Erythroblast (primary cell): ENCODE results near the gene ERCC3.

Source experiments
- GATA1 ChIP-seq: IDR thresholded peaks from 2 replicates; pipeline ENCODE4 v1.6.1; 2011; ENCODE audit warnings: low read depth, mild to moderate bottlenecking, control low read depth, low read length, moderate library complexity
- POLR2A ChIP-seq: IDR thresholded peaks from 2 replicates; pipeline ENCODE4 v1.6.1; 2011; ENCODE audit warnings: mild to moderate bottlenecking, low read length

DNA sequence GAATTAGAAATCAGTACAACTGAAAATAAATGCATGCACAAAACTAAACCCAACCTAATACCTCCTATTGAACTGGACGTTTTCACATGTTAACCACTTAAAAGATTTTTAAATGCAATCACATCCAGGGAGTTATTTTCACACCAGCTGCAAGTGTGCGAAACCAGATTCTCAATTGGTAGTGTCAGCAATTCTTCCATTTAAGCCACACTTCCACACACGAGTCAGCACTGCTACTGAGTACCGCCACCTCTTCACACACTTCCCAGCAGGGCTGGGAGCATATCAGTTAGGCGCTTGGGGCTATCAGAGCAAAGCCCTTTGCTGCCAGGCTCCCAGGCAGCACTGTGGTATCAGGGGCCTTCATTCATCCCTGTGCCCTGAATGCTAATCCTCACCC is 14.2 kb downstream of the ERCC3 start:
- TF ChIP-seq POLR2A = no peak
- TF ChIP-seq GATA1 = no peak
